HG03520 (cell line): Measurements from ENCODE around the gene RHOF.
A peak's percentile ranks its signal among the peaks of the same experiment; 100 is the strongest.
"Not testable (repeated sequence)": the region's sequence is repeated elsewhere in the genome, so short reads cannot be mapped to it uniquely, and the experiment has no call there.

Experiments used
- ATAC-seq: cut with Tn5 transposase; IDR thresholded peaks from one replicate; pipeline ENCODE4 v1.9.1; 2021; ENCODE audit warnings: mild to moderate bottlenecking, moderate library complexity; ENCODE audit not compliant: unreplicated experiment

The RHOF gene

DNA sequence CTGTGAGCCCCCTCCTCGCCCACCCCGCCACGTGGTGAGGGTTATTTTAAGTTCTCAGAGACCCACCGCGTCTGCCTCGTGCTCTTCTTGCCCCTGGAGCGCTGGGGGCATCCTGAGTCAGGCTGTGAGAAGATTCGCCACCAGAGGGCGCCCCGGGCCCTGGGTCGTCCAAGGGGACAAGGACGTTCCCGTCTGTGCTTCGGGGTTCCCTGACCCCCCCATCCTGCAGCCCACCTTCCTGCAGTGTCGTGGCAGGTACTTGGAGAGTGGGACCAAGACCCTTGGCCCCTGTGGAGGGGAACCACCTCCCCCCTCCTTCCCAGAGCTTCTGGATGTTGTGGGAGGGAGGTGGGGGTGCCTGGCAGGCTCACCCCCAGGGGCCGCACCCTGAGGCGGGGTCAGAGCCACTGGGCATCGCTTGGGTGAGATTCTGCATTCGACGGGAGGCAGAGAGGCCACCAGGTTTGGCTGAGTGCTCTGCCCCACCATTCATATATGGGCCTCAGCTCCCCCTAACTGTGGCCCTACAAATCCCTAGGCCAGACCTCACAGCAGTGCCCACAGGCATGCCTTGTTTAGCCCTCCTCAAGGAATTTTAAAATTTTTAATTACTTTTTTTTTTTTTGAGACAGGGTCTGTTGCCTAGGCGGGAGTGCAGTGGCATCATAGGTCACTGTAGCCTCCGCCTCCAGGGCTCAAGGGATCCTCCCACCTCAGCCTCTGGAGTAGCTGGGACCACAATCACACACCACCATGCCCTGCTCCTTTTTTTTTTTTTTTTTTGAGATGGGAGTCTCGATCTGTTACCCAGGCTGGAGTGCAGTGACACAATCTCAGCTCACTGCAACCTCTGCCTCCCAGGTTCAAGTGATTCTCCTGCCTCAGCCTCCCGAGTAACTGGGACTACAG lies 17.0 kb downstream of the RHOF start:
- no peak for ATAC-seq

DNA sequence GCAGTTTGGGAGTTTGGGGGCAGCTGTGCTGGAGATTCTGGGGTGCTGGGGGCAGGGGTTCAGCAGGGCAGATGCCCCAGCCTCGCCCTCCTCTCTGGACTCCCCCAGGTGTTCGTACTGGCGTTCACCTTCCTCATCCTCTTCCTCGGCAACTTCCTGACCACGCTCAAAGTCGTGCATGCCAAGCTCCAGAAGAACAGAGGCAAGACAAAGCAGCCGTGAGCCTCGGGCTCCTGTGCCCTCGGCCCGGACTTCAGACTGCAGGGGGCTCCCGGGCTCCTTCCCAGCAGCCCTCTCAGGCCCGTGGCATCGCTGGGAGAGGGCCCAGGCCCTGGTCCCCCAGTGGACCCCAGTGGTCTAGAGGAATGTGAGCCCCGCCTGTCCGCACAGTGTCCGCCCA lies 18.0 kb downstream of the RHOF start:
- ATAC-seq, result no peak

DNA sequence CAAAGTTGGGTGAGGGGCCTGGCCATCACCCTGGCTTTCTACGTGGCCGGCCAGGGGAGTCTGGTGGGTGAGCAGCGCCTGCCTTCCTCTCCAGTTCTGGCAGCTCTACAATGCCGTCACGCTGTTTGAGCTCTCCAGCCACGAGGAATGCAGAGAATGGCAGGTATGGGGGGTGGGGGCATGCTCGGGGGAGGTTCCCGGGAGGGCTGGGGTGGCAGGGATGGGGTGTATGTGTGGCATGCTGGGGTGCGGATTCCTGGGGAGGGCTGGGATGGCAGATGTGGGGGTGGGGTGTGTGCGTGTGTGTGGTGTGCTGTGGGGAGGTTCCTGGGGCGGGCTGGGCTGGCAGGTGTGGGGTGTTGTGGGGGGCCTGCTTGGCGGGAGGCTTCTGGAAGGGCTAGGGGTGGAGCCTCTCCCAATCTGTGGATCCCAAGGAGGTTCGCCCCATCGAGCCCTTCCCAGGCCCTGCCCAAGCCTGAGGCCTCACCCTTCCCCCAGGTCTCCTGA lies 18.5 kb downstream of the RHOF start:
- no peak for ATAC-seq

DNA sequence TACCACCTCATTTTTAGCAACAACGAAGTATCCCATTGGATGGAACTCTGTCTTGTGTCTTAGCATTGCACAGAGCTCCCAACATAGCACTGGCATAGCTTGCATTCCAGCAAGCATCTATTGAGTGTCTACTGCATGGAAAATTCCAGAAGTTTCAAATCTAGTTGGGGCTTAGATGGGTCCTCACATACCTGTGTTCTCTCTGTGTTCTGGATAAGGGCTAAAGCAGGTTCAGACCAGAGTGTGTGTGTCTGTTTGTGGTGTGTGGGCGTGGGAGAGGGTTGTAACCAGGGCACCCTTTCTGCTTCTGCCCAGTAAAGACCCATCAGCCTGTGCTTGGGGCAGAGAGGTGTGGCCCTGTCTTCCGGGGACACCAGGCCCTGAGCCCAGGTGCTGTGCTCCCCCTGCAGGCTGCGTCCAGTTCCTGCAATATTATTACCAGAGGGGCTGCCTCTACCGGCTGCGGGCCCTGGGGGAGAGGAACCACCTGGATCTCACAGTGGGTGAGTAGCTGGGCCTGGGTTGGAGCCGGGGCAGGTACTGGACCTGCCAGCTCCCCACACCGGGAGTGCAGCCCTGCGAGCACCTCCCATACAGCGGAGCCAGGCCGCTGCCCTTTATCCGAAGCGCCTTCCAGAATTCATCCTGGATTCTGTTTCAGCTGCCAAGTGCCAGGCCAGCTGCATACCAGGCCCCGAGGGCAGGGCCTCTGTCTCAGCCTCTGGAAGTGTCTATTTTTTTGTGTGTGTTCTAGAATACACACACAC lies 20.3 kb downstream of the RHOF start:
- peak; percentile 61 for ATAC-seq

DNA sequence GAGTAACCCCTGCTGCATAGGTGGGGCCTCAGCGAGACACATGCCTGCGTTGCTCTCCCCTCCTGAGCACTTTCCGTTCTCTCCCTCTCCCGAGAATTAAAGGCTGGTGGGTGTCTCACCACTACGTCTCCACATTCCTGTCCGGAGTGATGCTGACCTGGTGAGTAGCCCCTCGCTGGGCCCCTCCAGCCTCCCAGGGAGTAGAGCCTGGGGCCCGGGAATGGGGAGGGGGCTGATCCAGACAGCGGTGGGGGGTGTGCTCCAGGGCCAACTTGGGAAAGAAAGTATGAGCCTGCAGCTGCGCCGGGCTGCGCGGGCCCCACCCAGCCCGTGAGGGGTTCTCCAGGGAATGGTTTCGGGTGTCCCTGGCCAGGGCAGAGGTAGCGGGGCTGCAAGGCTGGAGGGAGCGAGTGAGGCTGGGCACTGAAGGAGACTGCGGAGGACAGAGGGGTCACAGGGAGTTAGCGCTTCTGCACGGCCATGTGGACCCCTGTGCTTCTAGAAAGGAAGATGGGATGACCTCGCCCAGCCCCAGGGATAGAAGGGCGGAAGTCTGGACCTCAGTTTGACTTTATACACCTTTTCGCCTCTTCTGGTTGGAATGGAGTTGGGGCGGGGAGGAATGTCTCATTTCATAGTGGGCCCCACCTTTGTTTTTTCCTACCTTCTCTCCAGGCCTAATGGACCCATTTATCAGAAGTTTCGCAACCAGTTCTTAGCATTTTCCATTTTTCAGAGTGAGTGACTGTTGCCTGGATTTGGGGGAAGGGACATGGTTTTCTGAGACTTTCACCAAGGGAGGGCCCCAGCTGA lies 22.5 kb downstream of the RHOF start:
- no peak for ATAC-seq

DNA sequence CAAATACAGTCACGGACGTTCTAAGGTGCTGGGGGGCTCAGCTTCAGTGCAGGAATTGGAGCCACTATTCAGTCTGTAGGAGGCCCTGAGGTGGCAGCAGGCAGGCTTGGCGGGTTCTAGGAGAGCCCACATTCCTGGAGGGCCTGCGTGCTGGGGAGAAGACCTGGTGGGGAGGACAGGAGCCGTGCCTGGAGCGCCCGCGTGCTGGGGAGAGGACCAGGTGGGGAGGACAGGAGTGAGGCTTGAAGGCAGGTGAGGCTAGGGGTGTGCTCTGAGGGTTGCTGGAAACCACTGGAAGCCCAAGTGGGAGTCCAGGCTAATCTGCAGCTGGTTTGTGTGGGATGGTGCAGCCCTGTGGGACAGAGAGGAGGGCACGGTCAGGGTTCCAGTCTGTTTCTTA lies 23.1 kb downstream of the RHOF start:
- ATAC-seq, result no peak

DNA sequence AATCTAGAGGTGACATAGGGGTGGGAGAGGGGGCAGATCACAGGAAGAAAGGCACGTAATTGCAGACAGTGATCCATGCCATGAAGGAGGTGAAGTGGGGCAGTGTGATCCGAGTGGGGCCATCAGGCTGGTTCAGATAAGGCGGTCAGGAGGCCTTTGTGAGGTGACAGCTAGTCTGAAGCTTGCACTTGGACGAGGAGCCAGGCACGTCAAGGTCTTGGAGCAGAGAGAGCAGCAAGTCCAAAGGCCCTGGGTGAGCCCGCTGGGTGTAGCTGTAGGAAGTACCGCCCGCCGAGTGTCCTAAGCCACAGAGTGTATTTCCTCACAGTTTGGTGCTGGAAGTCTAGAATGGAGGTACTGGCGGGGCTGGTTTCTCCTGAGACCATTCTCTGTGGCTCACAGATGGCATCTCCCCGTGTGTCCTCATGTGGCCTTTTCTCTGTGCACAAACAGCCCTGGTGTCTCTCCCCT lies 23.6 kb downstream of the RHOF start:
- ATAC-seq, result no peak

DNA sequence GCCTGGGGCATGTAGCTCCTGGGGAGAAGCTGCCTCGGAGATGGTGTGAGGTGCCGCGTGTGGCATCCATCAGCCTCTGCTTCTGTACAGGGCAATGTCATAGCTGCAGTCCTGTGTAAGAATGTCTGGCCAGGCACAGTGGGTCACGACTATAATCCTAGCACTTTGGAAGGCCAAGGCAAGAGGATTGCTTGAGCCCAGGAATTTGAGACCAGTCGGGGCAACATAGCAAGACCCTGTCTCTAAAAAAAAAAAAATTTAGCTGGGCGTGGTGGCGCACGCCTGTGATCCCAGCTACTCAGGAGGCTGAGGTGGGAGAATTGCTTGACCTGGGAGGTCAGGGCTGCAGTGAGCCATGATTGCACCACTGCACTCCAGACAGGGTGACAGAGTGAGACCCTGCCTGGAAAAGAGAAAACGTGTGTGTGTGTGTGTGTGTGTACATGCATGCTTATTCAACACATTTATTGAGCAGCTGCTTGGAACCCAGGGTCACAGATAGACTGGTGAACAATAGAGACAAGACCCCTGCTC lies 24.1 kb downstream of the RHOF start:
- no peak for ATAC-seq

DNA sequence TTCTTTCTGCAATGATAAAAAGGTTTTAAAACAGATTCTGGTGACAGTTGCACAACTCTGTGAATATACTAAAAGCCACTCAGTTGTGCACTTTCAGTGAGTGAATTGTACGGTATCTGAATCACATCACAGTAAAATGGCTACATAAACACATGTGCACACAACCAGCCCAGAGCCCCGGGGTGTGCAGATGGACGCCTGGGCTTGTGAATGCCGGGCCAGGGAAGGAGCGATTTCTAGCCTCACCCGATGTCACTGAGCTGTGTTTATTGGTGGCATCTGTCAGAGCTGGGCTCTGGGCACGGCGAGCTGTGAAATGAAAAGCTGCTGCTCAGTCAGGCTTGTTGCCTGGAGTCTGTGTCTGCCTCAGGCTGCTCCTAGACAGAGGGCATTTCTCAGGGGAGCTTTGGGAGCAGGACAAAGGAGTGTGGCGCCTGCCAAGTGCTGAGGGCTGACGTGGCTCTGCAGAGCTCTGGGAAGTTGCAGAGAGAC lies 25.9 kb downstream of the RHOF start:
- no peak for ATAC-seq

DNA sequence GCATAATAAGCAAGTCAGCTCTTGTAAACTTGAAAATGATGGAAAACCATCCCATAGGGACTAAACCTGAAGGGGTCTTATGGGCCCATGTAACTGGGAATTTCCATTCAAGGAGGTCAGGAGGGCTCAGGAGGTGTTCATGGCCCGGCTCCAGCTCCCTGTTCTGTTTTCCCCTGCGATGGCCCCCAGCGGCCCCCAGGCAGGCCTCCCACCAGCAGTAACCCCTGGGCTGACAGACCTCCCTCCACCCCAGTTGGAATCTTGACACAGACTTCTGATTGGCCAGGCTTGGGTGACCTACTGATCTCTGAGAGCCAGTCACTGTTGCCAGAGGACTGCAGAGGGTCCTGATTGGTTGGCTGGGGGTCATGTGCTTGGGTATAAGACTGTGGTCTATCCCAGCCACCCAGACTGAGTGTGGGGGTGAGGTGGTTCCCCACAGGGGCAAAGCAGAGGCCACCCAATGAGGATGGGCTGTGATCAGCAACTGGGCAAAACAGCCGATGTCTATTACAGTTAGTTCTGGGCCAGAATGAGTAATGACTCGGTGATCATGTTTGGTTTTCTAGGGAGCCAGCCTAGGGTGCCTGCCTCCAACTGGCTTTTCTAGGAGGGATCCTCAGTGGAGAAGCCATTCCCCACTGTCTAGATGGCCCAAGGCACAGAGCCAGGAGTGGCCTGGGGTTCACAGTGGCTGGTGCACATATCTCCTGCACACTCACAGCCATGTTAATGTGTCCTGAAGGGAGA lies 27.0 kb downstream of the RHOF start:
- ATAC-seq, result no peak

DNA sequence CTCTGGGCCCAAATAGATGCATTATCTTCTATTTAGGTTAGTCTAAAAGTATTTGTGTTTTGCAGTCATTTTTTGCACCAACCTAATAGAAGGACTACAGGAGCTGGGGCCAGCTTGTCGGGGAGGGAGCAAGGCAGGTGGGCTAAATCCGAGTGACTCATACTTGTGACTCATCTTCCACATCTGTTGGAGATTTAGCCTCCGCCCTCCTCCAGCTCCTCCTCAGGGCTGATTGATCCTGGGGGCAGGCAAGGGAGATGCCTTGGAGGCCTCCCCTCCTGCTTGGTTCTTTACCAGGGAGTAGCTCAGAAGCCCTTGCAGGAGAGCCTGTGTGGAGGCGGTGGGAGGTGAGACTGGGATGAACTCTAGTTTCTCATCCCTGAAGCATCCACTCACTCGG lies 27.9 kb downstream of the RHOF start:
- ATAC-seq, result no peak

DNA sequence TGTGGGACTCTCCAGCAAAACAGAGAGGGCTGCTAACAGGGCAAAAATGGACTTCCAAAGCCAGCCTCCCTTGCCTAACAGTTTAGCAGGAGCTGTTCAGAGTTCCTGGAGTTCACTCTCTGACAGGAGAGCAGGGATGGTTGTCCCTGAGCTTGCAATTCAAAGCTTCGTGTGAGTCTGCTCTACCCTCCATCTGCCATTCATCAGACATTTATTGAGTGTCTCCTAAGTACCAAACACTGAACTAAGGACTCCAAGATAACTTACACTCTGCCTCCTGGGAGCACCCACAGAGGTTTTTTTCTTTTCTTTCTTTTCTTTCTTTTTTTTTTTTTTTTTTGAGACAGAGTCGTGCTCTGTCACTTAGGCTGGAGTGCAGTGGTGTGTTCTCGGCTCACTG lies 28.7 kb downstream of the RHOF start:
- ATAC-seq, result no peak

DNA sequence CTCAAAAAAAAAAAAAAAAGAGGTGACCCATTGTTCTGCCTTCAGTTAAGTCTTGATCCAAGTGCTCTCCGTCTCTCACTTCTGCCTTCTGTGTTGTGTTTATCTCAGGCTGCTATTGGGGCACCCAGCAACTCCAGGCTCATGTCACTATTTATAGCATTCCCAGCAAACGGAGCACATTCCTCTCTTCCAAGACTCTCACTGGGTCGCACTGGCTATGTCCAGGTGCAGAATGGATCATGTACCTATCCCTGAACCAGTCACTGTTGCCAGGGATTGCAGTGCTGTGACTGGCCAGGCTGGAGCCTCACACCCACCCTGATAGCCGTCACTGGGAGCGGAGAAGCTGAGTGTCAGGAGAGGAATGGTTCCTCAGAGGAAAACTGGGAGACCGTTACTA lies 31.2 kb downstream of the RHOF start:
- no peak for ATAC-seq

DNA sequence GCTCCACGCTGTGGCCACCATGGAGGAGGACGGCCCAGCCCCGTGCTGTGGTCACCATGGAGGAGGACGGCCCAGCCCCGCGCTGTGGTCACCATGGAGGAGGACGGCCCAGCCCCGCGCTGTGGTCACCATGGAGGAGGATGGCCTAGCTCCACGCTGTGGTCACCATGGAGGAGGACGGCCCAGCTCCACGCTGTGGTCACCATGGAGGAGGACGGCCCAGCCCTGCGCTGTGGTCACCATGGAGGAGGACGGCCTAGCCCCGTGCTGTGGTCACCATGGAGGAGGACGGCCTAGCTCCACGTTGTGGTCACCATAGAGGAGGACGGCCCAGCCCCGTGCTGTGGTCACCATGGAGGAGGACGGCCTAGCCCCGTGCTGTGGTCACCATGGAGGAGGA lies 35.0 kb downstream of the RHOF start:
- not testable (repeated sequence) for ATAC-seq

DNA sequence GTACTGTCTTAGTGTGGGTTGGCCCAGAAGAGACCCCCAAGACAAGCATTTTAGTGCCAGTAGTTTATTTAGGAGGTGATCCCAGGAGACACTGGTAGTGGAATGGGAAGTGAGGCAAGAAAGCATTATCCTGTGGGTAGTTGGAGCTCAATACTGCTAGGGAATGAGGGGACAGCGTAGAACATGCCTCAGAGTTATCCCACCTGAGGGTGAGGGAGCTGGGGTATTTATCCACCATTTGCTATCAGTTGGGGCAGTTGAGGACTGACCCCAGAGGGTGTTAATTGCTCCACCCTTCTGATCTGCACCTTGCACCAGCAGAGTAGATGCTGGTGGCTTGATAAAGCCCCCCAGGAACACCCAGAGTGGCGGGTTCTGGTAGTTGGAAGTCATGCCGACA lies 37.9 kb downstream of the RHOF start:
- ATAC-seq, result no peak

DNA sequence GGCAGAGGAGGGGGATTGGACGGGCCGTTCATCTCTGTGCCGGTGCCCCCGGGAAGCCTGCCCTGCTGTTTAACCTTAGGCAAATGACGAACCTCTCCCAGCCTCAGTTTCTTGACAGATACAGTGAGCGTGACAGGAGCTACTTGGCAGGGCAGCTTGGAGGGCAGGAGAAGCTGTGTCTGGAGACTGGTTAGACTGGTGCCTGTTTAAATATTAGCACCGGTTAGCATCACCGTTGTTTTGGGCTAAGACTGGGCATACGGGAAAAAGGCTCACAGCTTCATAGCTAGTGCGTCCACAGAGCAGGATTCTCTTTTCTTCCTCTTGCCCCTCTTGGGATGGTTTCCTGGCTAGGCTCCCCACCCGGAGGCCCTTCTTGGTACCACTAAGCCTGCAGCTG lies 38.7 kb downstream of the RHOF start:
- ATAC-seq, result no peak

DNA sequence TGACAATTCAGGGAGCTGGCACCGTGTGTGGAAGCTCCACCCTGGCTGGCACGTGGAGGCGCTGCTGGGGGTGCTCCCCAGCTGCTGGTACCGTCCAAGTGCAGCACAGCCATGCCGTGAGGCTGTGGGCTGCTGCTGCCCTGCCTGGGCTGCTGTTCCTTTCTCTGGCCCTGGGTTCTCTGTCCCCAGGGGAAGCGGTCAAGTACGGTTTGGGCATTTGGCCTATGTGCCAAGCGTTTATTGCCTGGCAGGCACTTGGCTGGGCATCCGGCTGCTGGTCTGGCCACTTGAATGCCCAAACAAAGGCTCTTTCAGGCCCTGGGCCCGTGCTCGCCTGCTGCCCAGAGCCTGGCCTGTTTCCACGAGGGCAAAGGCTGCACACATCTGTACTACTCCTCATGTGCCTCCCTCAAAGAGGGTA lies 39.6 kb downstream of the RHOF start:
- ATAC-seq, result no peak

DNA sequence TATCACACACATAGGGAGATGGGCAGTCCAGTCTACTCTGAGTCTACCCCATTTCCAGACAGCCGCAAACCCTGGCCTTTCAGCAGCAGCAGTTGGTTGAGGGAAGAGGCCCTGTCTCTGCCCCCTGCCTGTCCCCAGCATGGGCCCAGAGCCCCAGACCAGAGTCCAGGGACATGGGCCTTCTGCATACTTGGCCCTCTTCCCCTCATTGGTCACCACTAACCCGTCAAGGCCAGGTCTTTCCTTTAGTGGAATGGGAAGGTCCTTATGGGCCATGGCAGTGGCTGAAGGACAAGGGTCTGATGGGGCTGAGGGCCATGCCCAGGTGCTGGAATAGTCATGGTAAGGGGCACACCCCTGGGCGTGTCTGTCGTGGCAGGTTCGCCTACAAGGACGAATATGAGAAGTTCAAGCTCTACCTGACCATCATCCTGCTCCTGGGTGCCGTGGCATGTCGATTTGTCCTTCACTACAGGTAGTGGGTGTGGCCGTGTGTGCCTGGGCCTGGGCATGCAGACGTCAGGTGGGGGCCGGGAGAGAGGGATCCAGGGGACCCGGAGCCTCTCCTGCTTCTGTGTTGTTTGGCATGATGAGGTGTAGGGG lies 41.6 kb downstream of the RHOF start:
- no peak for ATAC-seq

DNA sequence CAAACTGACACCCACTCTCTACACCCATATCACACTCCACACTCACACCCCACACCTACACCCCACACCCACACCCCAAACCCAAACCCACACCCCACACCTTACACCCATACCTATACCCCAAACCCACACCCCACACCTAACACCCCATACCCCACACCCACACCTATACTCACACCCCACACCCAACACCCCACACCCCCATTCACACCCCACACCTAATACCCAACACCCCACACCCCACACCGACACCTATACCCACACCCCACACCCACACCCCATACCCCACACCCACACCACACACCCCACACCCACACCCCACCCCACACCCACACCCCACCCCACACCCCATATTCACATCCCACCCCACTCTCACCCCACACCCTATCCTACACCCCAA lies 42.5 kb downstream of the RHOF start:
- ATAC-seq, result no peak
